Subcutaneous adipose tissue (tissue), 4 donors: ENCODE results near the gene RAP1GAP. TPM values are rescaled to one million over a fixed set of nuclear protein-coding genes. Genes with fewer than 3 reads are reported as not detected.

Source experiments
- total RNA-seq, 4 donors: library from RNA; depleted of rRNA; stranded (reverse); fragments of >200 nt; gene quantifications; one replicate each; pipeline ENCODE4 v1.1.0, GENCODE V29; 2016
- TF ChIP-seq, protein P1 (sequence below): fragments of 450-650 bp; IDR thresholded peaks from one replicate; pipeline ENCODE4 v1.5.1; 2016; ENCODE audit warnings: low read depth, mild to moderate bottlenecking, control low read depth, antibody characterized with exemption, moderate library complexity

The RAP1GAP gene
- total RNA-seq, 4 donors from 2014 or later: 0.17 to 0.22 TPM; not detected in 2

DNA sequence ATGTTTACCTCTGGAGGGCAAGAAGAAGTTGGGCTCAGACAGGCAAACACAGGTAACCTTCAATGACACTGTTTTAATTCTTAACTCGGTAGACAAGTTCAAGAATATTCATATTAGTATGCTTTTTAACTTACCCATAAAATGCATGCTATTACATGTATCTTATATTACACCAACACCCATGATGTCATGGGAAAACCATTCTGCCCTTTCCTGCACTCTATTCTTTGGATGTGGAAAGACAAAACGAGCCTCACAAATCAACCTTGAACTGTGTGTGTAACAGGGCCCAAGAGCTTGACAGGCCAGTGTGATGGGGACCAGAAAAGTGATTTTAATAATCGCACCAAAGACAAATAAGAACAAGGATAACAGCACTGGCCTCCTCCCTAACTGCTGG, 22.6 kb upstream of the RAP1GAP start:
- TF ChIP-seq, protein P1, sequence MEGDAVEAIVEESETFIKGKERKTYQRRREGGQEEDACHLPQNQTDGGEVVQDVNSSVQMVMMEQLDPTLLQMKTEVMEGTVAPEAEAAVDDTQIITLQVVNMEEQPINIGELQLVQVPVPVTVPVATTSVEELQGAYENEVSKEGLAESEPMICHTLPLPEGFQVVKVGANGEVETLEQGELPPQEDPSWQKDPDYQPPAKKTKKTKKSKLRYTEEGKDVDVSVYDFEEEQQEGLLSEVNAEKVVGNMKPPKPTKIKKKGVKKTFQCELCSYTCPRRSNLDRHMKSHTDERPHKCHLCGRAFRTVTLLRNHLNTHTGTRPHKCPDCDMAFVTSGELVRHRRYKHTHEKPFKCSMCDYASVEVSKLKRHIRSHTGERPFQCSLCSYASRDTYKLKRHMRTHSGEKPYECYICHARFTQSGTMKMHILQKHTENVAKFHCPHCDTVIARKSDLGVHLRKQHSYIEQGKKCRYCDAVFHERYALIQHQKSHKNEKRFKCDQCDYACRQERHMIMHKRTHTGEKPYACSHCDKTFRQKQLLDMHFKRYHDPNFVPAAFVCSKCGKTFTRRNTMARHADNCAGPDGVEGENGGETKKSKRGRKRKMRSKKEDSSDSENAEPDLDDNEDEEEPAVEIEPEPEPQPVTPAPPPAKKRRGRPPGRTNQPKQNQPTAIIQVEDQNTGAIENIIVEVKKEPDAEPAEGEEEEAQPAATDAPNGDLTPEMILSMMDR: no peak

DNA sequence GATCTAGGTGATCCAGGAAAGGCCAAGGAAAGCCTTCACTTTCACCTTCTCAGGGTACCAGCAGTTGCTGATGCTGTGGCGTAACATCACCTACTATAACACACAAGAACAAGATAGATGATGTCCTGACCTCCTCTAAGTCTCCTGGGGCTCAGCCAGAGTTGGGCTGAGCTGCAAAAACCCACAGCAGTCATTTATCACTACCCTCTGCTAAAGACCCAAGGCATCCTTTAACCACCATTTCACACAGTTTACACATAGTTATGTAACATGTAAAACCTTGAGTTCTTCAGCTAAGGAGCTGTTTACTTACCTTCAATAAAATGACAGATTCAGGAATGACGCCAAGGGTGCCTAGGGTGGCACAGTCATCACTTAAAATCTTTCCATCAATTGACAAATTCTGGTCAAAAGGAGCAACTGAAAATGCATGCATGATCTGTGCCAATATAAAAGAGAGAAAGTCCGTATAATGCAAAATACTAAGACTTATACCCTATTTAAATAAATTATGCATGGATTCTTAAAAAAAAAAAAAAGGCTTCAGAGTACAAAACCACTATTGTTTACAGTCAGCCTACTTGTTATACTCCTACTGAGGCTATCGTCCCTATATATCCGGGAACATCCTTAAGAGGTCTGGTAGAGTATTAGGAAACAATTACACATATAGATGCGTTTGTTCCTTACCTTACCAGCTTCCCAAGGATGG, 20.7 kb upstream of the RAP1GAP start:
- TF ChIP-seq, protein P1: no peak

DNA sequence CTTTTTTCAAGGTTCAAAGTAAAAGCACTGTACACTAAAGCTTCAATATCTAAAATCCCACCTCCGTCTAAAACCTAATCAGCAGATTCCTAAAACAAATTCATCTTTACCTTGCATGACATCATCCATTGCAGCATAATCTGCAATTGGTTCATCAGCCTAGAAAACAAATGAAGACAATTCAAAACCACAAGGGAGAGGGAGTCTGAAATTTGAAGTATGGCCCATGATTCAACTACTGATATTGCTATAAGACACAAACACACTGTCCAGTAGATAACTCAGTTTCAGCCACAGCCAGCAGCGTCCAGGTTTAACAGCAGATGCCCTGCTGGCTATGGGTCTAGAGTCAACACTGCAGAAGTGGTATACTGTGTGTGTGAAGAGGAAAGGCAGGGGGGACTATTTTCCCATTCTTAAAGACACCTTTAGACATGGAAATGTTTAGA, 17.9 kb upstream of the RAP1GAP start:
- TF ChIP-seq, protein P1: no peak

DNA sequence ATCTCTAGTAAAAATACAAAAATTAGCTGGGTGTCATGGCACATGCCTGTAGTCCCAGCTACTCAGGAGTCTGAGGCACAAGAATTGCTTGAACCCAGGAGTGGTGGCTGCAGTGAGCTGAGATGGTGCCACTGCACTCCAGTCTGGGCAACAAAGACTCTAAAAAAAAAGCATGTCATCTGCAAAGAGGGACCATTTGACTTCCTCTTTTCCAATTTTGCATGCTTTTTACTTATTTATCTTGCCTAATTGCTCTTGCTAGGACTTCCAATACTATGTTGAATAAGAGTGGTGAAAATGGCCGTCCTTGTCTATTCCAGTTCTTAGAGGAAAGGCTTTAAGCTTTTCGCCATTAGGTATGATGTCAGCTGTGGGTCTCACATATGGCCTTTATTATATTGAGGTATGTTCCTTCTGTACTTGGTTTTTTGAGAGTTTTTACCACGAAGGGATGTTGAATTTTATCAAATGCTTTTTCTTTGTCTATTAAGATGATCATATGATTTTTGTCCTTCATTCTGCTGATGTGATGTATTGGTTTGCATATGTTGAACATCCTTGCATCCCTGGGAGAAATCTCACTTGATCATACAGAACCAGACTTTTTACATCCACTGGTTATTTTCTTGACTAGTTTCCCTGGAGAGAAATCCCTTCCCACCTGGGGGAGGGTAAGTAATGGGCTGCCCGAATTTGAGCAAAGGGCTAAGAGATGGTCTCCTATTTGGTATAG, 17.0 kb upstream of the RAP1GAP start:
- TF ChIP-seq, protein P1: no peak

DNA sequence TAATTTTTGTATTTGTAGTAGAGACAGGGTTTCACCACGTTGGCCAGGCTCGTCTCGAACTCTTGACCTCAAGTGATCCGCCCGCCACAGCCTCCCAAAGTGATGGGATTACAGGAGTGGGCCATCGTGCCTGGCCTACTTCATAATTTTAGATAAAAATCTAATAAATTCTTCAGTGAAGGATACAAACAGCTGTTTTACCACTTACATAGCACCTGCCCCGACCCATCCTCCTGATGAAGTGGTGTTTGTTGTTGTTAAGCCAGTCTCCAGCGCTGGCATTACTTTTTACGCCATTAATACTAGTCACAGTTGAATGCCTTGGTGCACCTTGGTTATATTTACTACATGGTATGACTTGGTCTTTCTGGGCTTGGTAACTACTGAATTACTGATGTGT, 12.3 kb upstream of the RAP1GAP start:
- TF ChIP-seq, protein P1: no peak

DNA sequence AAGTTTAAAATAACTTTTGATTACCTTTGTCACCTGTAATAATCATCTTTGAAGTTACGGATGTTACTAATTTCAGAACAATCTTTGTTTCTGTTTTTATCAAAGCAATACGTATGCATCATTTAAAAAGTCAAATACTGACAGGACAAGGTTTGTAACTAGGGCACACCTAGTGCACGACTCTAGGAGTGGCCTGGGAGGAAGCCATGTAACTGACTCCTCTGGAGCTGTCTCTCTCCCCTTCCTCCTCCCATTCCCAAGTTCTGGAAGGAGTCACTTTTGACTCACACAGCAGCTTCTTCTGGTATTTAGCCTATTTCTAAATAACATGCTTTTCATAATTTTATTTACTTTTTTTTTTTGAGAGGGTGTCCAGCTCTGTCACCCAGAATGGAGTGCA, 11.8 kb upstream of the RAP1GAP start:
- TF ChIP-seq, protein P1: no peak

DNA sequence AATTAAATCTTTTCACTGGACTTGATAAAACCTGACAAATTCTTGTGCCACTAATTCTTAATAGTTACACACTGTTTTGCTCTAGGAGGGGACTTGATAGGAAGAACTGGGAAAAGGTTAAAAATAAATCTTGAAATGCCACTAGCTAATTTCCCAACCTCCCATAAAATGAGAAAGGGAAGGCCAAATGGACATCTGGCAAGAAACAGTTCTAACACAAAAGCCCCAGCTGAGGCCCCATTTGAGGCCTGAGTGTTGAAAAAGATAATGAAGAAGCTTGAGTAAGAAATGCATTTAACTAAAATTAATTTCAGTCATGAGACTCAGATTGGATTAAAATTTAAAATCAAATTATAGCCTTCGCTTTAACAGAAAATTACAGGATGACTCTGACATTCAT, 11.2 kb upstream of the RAP1GAP start:
- TF ChIP-seq, protein P1: no peak
